NT2/D1 (cell line): ENCODE measurements around the gene RNU1-4.
"Not testable (repeated sequence)": the region's sequence is repeated elsewhere in the genome, so short reads cannot be mapped to it uniquely, and the experiment has no call there.

Source experiments
- SUZ12 ChIP-seq: IDR thresholded peaks from 2 replicates; pipeline ENCODE4 v1.6.1; 2011; ENCODE audit not compliant: insufficient read length, insufficient read depth; ENCODE audit errors: extremely low read depth
- YY1 ChIP-seq: IDR thresholded peaks from 2 replicates; pipeline ENCODE4 v1.6.1; 2011; ENCODE audit not compliant: insufficient read length, insufficient read depth
- ZNF274 ChIP-seq: IDR thresholded peaks from 2 replicates; pipeline ENCODE4 v1.6.1; 2011; ENCODE audit warnings: mild to moderate bottlenecking, low read depth, low read length

DNA sequence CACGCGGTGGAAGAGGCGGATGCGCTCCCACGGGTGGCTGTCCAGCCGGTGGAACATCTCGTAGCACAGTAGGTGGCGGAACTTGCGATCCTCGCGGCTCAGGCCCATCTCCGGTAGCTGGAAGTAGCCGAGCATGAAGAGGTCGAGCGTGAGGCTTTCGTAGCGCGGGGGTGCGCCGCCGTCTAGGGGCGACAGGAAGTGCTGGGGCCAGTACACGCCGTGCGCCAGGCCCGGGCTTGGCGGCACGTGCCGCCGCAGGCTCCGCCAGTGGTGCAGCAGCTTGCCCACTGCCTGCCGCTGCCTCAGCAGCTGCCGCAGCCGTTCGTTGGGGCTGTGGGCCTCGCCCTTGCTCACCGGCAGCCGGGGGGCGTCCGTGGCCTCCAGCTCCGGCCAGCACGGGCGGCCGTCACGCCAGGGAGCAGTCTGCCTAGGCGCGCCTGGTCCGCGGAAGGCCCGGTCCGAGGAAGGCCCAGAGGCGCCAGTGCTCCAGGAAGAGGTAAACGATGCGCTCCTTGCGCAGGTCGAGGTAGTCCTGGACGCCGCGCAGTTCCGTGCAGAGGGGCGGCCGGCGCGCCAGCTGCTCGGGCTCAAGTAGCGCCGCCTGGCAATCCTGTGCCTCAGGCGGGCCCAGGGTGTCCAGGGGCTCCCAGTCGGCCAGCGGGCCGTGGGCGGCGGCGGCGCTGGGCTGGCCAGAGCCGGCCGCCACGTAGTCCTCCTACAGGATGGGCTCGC, 47.4 kb upstream of the RNU1-4 start:
- not testable (repeated sequence) for TF ChIP-seq YY1, SUZ12, ZNF274
